GM12878 (cell line): ENCODE measurements around the gene HEXB. TPM values are rescaled to one million over a fixed set of nuclear protein-coding genes. Genes with fewer than 3 reads are reported as not detected.

Experiments used
- ATF7 ChIP-seq: fragments of 450-650 bp; IDR thresholded peaks from 2 replicates; pipeline ENCODE4 v1.6.1; 2016; ENCODE audit warnings: low read depth, mild to moderate bottlenecking
- BACH1 ChIP-seq: fragments of 450-650 bp; IDR thresholded peaks from 2 replicates; pipeline ENCODE4 v1.6.1; 2017; ENCODE audit warnings: mild to moderate bottlenecking, borderline replicate concordance
- CUX1 ChIP-seq: IDR thresholded peaks from 2 replicates; pipeline ENCODE4 v1.6.1; 2012; ENCODE audit warnings: improper control_type of control experiment, low read depth, low read length; ENCODE audit not compliant: insufficient replicate concordance
- EP300 ChIP-seq, 2 experiments: fragments of 150-350 bp in 1 of 2; IDR thresholded peaks; 2 replicates each; pipeline ENCODE4 v1.6.1; 2011 to 2012; ENCODE audit warnings: low read depth in 2 of 2, low read length in 2 of 2, borderline replicate concordance in 1 of 2, improper control_type of control experiment in 1 of 2, inconsistent platforms in 1 of 2; ENCODE audit not compliant: control insufficient read depth in 1 of 2
- ESRRA ChIP-seq: IDR thresholded peaks from 2 replicates; pipeline ENCODE4 v1.6.1; 2012; ENCODE audit warnings: mild to moderate bottlenecking, low read length, improper control_type of control experiment
- HDGF ChIP-seq: fragments of 450-650 bp; IDR thresholded peaks from 2 replicates; pipeline ENCODE4 v1.6.1; 2016; ENCODE audit warnings: antibody characterized with exemption
- HSF1 ChIP-seq: fragments of 150-350 bp; IDR thresholded peaks from 2 replicates; pipeline ENCODE4 v1.6.1; 2014; ENCODE audit warnings: mild to moderate bottlenecking, low read depth, low read length
- JUNB ChIP-seq: IDR thresholded peaks from 2 replicates; pipeline ENCODE4 v1.6.1; 2016; ENCODE audit warnings: antibody characterized with exemption, mild to moderate bottlenecking
- MLLT1 ChIP-seq: fragments of 450-650 bp; IDR thresholded peaks from 2 replicates; pipeline ENCODE4 v1.6.1; 2016; ENCODE audit warnings: mild to moderate bottlenecking
- MTA3 ChIP-seq: IDR thresholded peaks from 2 replicates; pipeline ENCODE4 v1.6.1; 2012; ENCODE audit warnings: low read length, inconsistent platforms, borderline replicate concordance
- NFYB ChIP-seq: IDR thresholded peaks from 2 replicates; pipeline ENCODE4 v1.6.1; 2011; ENCODE audit warnings: low read depth, mild to moderate bottlenecking, low read length, improper control_type of control experiment, moderate library complexity; ENCODE audit not compliant: insufficient read depth
- PKNOX1 ChIP-seq: fragments of 450-650 bp; IDR thresholded peaks from 2 replicates; pipeline ENCODE4 v1.6.1; 2016; ENCODE audit warnings: mild to moderate bottlenecking
- STAT3 ChIP-seq: IDR thresholded peaks from 2 replicates; pipeline ENCODE4 v1.6.1; 2011; ENCODE audit warnings: low read depth, low read length, improper control_type of control experiment
- ZBTB11 ChIP-seq: fragments of 450-650 bp; formaldehyde crosslinking; IDR thresholded peaks from 2 replicates; pipeline ENCODE4 v1.5.0; 2022; ENCODE audit warnings: mild to moderate bottlenecking, missing genetic modification characterization
- polyA plus RNA-seq, 11 experiments: library from polyadenylated mRNA; depleted of rRNA in 4 of 11; unstranded in 6 of 11; stranded (reverse) in 5 of 11; fragments of >200 nt; fragmentation: Nextera tagmentation in 4 of 11; fragmentation: Illumina TruSeq in 1 of 11; extraction: Ambion mirVana in 4 of 11; extraction: Trizol in 1 of 11; gene quantifications; 1 replicate in 1 of 11; 2 replicates in 10 of 11; pipeline versions ENCODE4 v1.2.1 to v1.2.3, GENCODE V29; 2011 to 2016; ENCODE audit warnings: inconsistent platforms in 2 of 11, missing spikeins in 2 of 11, low read depth in 1 of 11
- total RNA-seq, 4 experiments: library from RNA; depleted of rRNA in 3 of 4; stranded (reverse); fragments of >200 nt in 3 of 4; fragmentation: Illumina TruSeq in 1 of 4; extraction: Trizol in 1 of 4; gene quantifications; 2 replicates each; pipeline versions ENCODE4 v1.2.1 to v1.2.3, GENCODE V29; 2013 to 2021

Gene HEXB
- total and polyA plus RNA-seq, 10 of the 15 experiments (the other 5 are each of a cell fraction or from before 2014, with no cell fraction given): 13.5 to 76.0 (median 42.6) TPM

- TF ChIP-seq MLLT1 (no peak), ATF7 (no peak), ESRRA (no peak), ZBTB11 (no peak), CUX1 (no peak), HSF1 (no peak), NFYB (no peak), PKNOX1 (no peak), MTA3 (no peak), HDGF (no peak), EP300 (IDR thresholded peaks at IDR 0.05; ENCODE audit: borderline replicate concordance in 1 of 2, control insufficient read depth in 1 of 2, low read depth in 2 of 2, low read length in 2 of 2) (no peak), JUNB (no peak), BACH1 (peak; percentile 70; the same call in 1 of the 2 replicates), STAT3 (no peak)
Measured at GRCh38 chr5:74684900-74685851, at the start of gene HEXB (continued).
